WERI-Rb-1 (cell line): ENCODE measurements around the gene HOXB4.

ENCODE experiments used
- DNase-seq: peaks from one replicate; pipeline ENCODE4 v3.0.0-alpha.2; 2020
- H3K27ac ChIP-seq: fragments of 250-450 bp; sonication (Bioruptor Pico); 2 replicates; pipeline ENCODE4 v1.5.1; 2020; ENCODE audit warnings: mild to moderate bottlenecking, moderate library complexity
- H3K27me3 ChIP-seq: fragments of 250-450 bp; sonication (Bioruptor Pico); 2 replicates; pipeline ENCODE4 v1.5.1; 2021; ENCODE audit warnings: mild to moderate bottlenecking, low read depth, moderate library complexity; ENCODE audit not compliant: insufficient read depth, severe bottlenecking
- H3K36me3 ChIP-seq: fragments of 250-450 bp; sonication (Bioruptor Pico); 2 replicates; pipeline ENCODE4 v1.5.1; 2020; ENCODE audit warnings: mild to moderate bottlenecking, moderate library complexity
- H3K4me3 ChIP-seq: 2 replicates; pipeline ENCODE4 v1.5.1; 2011; ENCODE audit warnings: low read depth, mild to moderate bottlenecking, control low read depth, low read length
- H3K9me3 ChIP-seq: fragments of 250-450 bp; sonication (Bioruptor Pico); 2 replicates; pipeline ENCODE4 v1.5.1; 2021; ENCODE audit warnings: mild to moderate bottlenecking, moderate library complexity; ENCODE audit not compliant: severe bottlenecking
- TF ChIP-seq, protein P1 (sequence below): IDR thresholded peaks from 2 replicates; pipeline ENCODE4 v1.5.1; 2011; ENCODE audit warnings: low read depth, mild to moderate bottlenecking, control low read depth, inconsistent platforms, low read length

Gene HOXB4

DNA sequence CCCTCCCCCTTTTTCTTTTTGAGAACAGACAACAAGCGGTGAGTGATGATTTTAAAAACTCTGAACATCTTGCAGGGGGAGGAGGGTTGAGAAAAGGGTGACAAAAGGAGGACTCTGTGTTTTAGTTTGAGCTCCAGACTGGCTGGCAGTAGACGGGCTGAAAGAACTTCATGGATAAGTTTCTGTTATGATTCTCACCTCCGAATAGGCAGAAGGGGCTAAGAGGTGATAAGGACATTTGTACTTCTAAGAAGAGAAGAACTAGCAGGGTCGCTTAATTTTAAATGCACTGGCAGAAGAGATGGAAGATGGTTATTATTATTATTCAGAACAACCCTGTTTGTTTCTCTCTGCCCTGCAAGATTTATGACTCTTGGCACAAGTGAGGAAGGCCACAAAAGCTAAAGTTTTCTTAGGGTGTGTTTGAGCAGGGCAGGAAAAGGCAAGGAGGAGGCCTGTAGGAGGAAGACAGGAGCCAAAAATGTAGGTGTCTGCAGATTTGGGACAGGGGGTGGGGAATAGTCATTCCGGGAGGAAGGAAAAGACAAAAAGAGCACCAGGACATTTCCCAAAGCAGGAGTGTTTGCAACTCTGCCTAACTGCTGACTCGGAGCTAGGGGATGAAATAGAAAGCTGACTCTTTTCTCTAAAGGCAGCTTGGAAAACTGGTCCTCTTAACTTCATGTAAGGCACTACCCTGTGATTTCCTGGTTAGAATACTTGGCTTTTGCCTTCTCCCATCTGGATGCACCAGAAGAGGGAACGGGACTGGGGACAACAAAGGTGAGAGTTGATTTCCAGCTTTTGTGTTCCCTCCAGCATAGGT, 21.4 kb downstream of the HOXB4 start:
- H3K36me3 ChIP-seq = no peaks in the 10 kb centered on the region
- H3K27me3 ChIP-seq = peaks cover 91% of the 10 kb centered on the region

DNA sequence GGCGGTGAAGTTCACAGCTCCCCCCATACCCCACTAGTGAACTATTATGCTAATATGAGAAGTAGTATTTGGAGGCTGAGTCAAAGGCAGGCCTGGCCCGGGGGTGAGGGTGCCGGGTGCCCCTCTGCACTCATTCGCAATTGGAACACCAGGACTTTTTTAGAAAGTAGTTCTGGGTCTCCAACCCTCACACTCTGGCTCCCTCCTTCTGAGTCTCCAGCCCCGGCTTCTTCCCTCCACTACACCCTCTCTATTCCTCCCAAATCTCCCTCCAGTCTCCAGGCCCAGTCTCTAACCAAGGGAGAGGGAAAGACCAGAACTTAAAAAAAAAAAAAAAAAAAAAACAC, 21.9 kb downstream of the HOXB4 start:
- Histone ChIP-seq H3K36me3 (no peaks in the 10 kb centered on the region), H3K27me3 (peaks cover 90% of the 10 kb centered on the region), H3K4me3 (no peak overlapping the region), H3K27ac (peak overlapping the region; percentile 66), H3K9me3 (peaks cover 4% of the 10 kb centered on the region)
- DNase-seq = no peak
- TF ChIP-seq, protein P1, sequence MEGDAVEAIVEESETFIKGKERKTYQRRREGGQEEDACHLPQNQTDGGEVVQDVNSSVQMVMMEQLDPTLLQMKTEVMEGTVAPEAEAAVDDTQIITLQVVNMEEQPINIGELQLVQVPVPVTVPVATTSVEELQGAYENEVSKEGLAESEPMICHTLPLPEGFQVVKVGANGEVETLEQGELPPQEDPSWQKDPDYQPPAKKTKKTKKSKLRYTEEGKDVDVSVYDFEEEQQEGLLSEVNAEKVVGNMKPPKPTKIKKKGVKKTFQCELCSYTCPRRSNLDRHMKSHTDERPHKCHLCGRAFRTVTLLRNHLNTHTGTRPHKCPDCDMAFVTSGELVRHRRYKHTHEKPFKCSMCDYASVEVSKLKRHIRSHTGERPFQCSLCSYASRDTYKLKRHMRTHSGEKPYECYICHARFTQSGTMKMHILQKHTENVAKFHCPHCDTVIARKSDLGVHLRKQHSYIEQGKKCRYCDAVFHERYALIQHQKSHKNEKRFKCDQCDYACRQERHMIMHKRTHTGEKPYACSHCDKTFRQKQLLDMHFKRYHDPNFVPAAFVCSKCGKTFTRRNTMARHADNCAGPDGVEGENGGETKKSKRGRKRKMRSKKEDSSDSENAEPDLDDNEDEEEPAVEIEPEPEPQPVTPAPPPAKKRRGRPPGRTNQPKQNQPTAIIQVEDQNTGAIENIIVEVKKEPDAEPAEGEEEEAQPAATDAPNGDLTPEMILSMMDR = no peak

More for the DNA sequence above, 21.4 kb downstream of the HOXB4 start:
- Histone ChIP-seq H3K9me3 (peaks cover 2% of the 10 kb centered on the region), H3K4me3 (no peak overlapping the region), H3K27ac (no peak overlapping the region)
- TF ChIP-seq, protein P1 = no peak
- DNase-seq = no peak

DNA sequence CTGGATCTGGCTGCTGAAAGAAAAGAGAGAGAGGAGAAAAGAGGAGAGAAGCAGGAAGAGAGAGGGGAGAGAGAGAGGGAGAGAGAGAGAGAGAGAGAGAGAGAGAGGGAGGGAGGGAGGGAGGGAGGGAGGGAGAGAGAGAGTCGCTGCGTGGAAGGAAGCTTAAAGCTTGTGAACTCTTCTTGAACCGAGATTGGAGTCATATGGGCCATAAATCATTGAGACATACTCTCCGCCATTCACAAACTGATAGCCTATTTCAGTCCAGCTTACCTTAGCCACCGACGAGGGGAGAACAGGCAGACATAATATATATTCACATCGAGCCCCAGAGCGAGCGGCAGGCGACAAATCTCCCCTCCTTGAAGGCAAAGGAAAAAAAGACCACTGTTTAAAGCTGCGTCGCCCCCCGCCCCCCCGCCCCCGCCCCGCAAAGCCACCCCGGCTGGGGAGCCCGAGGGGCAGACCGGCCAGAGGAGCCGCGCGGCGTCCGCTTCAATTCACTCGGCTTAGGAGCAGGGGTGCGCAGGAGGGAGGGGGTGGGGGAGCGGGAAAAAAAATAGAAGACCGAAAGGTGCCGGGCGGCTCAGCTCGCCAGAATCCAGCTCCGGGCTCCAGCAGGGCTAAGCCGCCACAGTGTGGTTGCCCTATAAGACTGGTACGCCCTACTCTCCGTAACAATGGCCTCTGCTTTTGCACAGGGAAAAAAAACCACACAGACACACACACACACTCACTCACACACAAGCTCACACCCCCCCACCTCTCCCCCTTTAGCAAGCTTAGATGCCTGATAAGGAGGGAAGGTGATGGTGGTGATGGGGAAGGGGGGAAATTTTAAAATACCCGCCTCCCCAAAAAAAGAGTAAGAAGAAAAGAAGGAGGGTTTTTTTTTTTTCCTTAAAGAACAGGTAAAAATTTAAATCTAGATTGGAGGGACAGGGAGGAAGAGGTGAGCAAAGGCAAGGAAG, 22.6 kb downstream of the HOXB4 start:
- Histone ChIP-seq H3K36me3 (no peaks in the 10 kb centered on the region), H3K27ac (peak overlapping the region; percentile 66), H3K9me3 (peaks cover 5% of the 10 kb centered on the region), H3K4me3 (peak overlapping the region; percentile 37), H3K27me3 (peaks cover 86% of the 10 kb centered on the region)
- TF ChIP-seq, protein P1 = no peak
- DNase-seq = peak; percentile 74

DNA sequence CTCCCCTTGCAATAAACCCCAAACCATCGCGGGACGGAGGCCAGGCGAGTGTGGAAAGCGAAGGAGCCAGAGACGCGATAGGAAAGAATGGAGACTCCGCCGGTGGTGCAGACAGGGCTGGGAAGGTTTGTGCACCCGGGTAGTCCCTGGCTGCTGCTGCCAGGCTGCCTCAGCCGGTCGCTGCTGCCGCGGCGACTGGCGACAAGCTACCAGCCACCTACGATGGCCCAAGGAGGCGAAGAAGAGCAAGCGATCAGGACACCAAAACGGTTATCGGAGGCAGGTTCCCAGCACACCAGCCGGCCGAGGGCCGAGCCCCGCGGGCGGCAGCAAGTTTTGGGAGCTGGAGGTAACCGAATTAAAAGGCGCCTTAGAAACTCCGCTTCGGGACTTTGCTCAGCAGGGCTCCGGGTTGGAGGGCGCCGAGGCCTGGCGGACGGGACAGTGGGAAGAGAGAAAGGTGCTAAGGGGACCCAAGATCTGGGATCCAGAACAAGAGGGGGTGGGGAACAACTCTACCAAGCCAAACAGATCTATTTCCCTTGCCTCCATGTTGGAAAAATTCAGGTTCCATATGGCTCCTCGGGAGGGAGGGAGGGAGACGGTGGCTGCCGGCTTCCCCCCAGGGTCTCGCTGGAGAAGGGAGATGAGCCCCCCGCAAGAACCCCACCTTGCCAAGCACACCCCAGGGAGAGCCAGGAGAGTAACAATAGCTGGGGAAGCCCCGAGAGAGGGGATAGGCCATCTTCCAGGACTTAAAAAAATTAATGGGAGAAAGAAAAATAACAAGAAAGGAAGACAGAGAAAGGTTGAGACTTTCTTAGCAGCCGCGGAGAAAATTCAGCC, 23.5 kb downstream of the HOXB4 start:
- H3K9me3 ChIP-seq = peaks cover 9% of the 10 kb centered on the region
- H3K27me3 ChIP-seq = peaks cover 86% of the 10 kb centered on the region
- TF ChIP-seq, protein P1 = no peak
- H3K4me3 ChIP-seq = peak overlapping the region; percentile 37; the same call in 1 of the 2 replicates
- DNase-seq = no peak
- H3K27ac ChIP-seq = peak overlapping the region; percentile 46
- H3K36me3 ChIP-seq = no peaks in the 10 kb centered on the region

DNA sequence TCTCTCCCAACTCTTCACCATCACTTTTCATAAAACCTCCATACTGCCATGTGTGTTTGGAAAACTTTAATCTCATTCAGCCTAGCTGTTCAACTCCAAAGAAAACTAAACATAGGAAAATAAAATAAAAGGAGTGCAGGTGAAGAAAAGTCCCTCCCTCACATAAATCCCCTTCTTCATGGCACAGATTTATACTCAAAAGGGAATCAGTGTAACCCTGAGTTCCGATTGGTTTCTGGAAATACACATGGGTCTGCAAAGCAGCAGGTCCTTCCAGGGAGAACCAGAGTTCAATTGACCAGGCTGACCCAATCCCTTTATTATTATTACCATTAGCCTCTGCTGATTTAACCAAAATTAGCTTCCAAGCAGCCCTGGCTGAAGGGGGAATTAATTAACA, 24.3 kb downstream of the HOXB4 start:
- Histone ChIP-seq H3K9me3 (peaks cover 9% of the 10 kb centered on the region), H3K4me3 (no peak overlapping the region), H3K27me3 (peaks cover 86% of the 10 kb centered on the region), H3K27ac (no peak overlapping the region), H3K36me3 (no peaks in the 10 kb centered on the region)
- TF ChIP-seq, protein P1 = no peak
- DNase-seq = no peak
